ENCODE data around the gene PIBF1. TPM values are rescaled to one million over a fixed set of nuclear protein-coding genes. Genes with fewer than 3 reads are reported as not detected.
A peak's percentile ranks its signal among the peaks of the same experiment; 100 is the strongest.

PIBF1 gene
- total RNA-seq, 5 donors from 2014 or later (not counting 1 experiment from before 2014, with no cell fraction given): 29.4 to 36.5 (median 34.8) TPM

DNA sequence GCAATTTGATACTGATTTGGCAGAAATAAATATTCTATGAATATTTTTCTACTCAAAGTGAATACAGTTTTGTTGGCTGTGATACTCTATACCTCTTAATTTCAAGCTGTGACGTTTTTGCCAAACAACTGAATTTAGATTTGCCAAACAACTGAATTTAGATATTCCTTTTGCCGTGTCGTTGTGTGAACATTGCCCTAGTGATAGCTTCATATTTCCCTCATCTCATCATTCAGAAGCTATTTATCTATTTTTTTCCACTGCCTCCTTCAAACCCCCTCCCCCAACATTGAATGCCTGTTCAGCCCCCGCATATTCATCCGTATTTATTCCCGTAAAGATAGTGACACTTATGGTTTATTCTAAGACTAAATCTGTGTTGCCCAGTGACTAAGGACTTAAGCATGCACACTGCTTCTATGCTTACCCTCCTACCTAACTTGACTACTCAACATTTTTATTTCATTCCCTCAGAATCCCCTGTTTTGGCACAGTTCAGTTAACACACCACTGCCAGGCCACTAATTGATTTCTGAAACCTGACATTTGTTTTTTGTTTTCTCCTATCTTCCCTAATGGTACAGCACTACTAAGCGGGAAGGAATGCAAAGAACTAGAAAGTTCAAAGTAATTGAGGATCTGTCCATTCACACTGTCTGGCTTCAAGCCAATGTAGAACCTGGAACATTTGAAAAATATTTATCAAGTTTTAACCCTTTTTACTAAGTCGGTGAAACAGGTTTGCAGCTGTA, 274.1 kb downstream of the PIBF1 start:
- ChIA-PET CTCF (no interaction called here), POLR2A (interaction anchor here in 1 of 2 donors (0.8 kb wide), 1 partner anchor 12 kb away, joined by 3 read pairs; no protein-coding TSS in a partner anchor)
- peaks cover 8 to 17% of the 10 kb centered on the region in 2 experiments for H3K4me1 ChIP-seq (ENCODE audit: control insufficient read depth in 1 of 2, extremely low read depth in 1 of 2, insufficient read depth in 2 of 2, low read length in 2 of 2)
- DNase-seq: no peak
- H3K27ac ChIP-seq (ENCODE audit: low read length): no peak overlapping the region
- no peak for ATAC-seq (replicated peaks in 1 of 4)
- H3K4me3 ChIP-seq (ENCODE audit: control insufficient read depth in 1 of 2, extremely low read depth in 1 of 2, low read length in 1 of 2): no peak overlapping the region
- Mint-ChIP-seq H3K36me3 (no peaks in the 10 kb centered on the region), H3K4me3 (no peak overlapping the region), H3K27me3 (peaks cover 19 to 40% of the 10 kb centered on the region in 2 donors), H3K27ac (no peak overlapping the region), H3K4me1 (peaks cover 19 to 24% (median 21%) of the 10 kb centered on the region in 3 donors), H3K9me3 (no peaks in the 10 kb centered on the region)
- WGBS (ENCODE audit: insufficient coverage): 88% methylated on average over 5 of the region's 8 CpGs
- peaks cover 0 to 12% of the 10 kb centered on the region in 2 experiments for H3K27me3 ChIP-seq (replicated peaks in 1 of 2; ENCODE audit: control insufficient read depth in 2 of 2, extremely low read depth in 1 of 2, insufficient read depth in 2 of 2, low read length in 1 of 2)
- H3K9me3 ChIP-seq: no peaks in the 10 kb centered on the region
- no peaks in the 10 kb centered on the region for H3K36me3 ChIP-seq (ENCODE audit: control insufficient read depth in 2 of 2, extremely low read depth in 1 of 2, insufficient read depth in 1 of 2, low read length in 1 of 2)

- Mint-ChIP-seq H3K4me3 (no peak overlapping the region), H3K4me1 (peaks cover 19 to 25% (median 24%) of the 10 kb centered on the region in 3 donors), H3K36me3 (no peaks in the 10 kb centered on the region), H3K27ac (no peak overlapping the region), H3K27me3 (peaks cover 19 to 40% of the 10 kb centered on the region in 2 donors), H3K9me3 (no peaks in the 10 kb centered on the region)
- Histone ChIP-seq H3K27ac (ENCODE audit: low read length) (no peak overlapping the region), H3K36me3 (ENCODE audit: control insufficient read depth in 2 of 2, extremely low read depth in 1 of 2, insufficient read depth in 1 of 2, low read length in 1 of 2) (no peaks in the 10 kb centered on the region), H3K4me1 (ENCODE audit: control insufficient read depth in 1 of 2, extremely low read depth in 1 of 2, insufficient read depth in 2 of 2, low read length in 2 of 2) (peaks cover 8 to 17% of the 10 kb centered on the region in 2 experiments), H3K4me3 (ENCODE audit: control insufficient read depth in 1 of 2, extremely low read depth in 1 of 2, low read length in 1 of 2) (no peak overlapping the region), H3K9me3 (no peaks in the 10 kb centered on the region), H3K27me3 (replicated peaks in 1 of 2; ENCODE audit: control insufficient read depth in 2 of 2, extremely low read depth in 1 of 2, insufficient read depth in 2 of 2, low read length in 1 of 2) (peaks cover 0 to 12% of the 10 kb centered on the region in 2 experiments)
- ATAC-seq (replicated peaks in 1 of 4) (no peak), DNase-seq (no peak)
- ChIA-PET CTCF (no interaction called here), POLR2A (interaction anchor here in 1 of 2 donors (0.8 kb wide), 1 partner anchor 11 kb away, joined by 3 read pairs; no protein-coding TSS in a partner anchor)
- WGBS (ENCODE audit: insufficient coverage): 100% methylated on average over 1 of the region's 4 CpGs
Measured at GRCh38 chr13:73056565-73056962, 274.6 kb downstream of the PIBF1 start.

- ChIA-PET CTCF (no interaction called here), POLR2A (no interaction called here)
- no peaks in the 10 kb centered on the region for H3K9me3 Mint-ChIP-seq
- H3K27me3 Mint-ChIP-seq: peaks cover 19 to 40% of the 10 kb centered on the region in 2 donors
- H3K4me3 Mint-ChIP-seq: peak overlapping the region in 2 of 3 donors; percentile 86 to 91
- H3K9me3 ChIP-seq: no peaks in the 10 kb centered on the region
- peaks cover 0 to 7% of the 10 kb centered on the region in 2 experiments for H3K27me3 ChIP-seq (replicated peaks in 1 of 2; ENCODE audit: control insufficient read depth in 2 of 2, extremely low read depth in 1 of 2, insufficient read depth in 2 of 2, low read length in 1 of 2)
- H3K4me1 ChIP-seq (ENCODE audit: control insufficient read depth in 1 of 2, extremely low read depth in 1 of 2, insufficient read depth in 2 of 2, low read length in 2 of 2): peaks cover 8 to 17% of the 10 kb centered on the region in 2 experiments
- DNase-seq: no peak
- H3K4me3 ChIP-seq (ENCODE audit: control insufficient read depth in 1 of 2, extremely low read depth in 1 of 2, low read length in 1 of 2): no peak overlapping the region
- peaks cover 19 to 27% (median 24%) of the 10 kb centered on the region in 3 donors for H3K4me1 Mint-ChIP-seq
- no peak overlapping the region for H3K27ac Mint-ChIP-seq
- no peak overlapping the region for H3K27ac ChIP-seq (ENCODE audit: low read length)
- H3K36me3 ChIP-seq (ENCODE audit: control insufficient read depth in 2 of 2, extremely low read depth in 1 of 2, insufficient read depth in 1 of 2, low read length in 1 of 2): no peaks in the 10 kb centered on the region
- ATAC-seq (replicated peaks in 1 of 4): no peak
- 100% methylated on average over 2 of the region's 4 CpGs for WGBS (ENCODE audit: insufficient coverage)
- peaks cover 4% of the 10 kb centered on the region for H3K36me3 Mint-ChIP-seq
Measured at GRCh38 chr13:73057284-73058063, 275.5 kb downstream of the PIBF1 start.

DNA sequence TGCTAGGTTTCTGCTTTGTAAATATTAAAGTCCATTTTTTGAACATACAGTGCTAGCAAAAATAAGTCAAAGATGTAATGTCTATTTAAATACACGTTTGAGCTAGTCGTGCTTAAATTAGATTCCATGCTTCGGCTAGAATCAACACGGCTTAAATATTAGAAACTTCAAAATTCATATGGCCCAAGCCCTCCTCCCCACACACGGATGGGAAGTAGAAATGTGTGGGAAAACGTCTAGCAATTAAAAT, 276.1 kb downstream of the PIBF1 start:
- H3K27me3 Mint-ChIP-seq: peaks cover 19 to 40% of the 10 kb centered on the region in 2 donors
- H3K36me3 Mint-ChIP-seq: peaks cover 4% of the 10 kb centered on the region
- peaks cover 19 to 27% (median 24%) of the 10 kb centered on the region in 3 donors for H3K4me1 Mint-ChIP-seq
- no peaks in the 10 kb centered on the region for H3K9me3 ChIP-seq
- H3K9me3 Mint-ChIP-seq: no peaks in the 10 kb centered on the region
- WGBS (ENCODE audit: insufficient coverage): no CpG with 5 or more reads among the region's 6 CpGs
- POLR2A ChIA-PET: no interaction called here
- no peak overlapping the region for H3K4me3 ChIP-seq (ENCODE audit: control insufficient read depth in 1 of 2, extremely low read depth in 1 of 2, low read length in 1 of 2)
- peak overlapping the region; percentile 83 to 91 (median 86) for H3K4me3 Mint-ChIP-seq
- peaks cover 0 to 7% of the 10 kb centered on the region in 2 experiments for H3K27me3 ChIP-seq (replicated peaks in 1 of 2; ENCODE audit: control insufficient read depth in 2 of 2, extremely low read depth in 1 of 2, insufficient read depth in 2 of 2, low read length in 1 of 2)
- CTCF ChIA-PET: no interaction called here
- DNase-seq: no peak
- no peaks in the 10 kb centered on the region for H3K36me3 ChIP-seq (ENCODE audit: control insufficient read depth in 2 of 2, extremely low read depth in 1 of 2, insufficient read depth in 1 of 2, low read length in 1 of 2)
- no peak for ATAC-seq (replicated peaks in 1 of 4)
- H3K4me1 ChIP-seq (ENCODE audit: control insufficient read depth in 1 of 2, extremely low read depth in 1 of 2, insufficient read depth in 2 of 2, low read length in 2 of 2): peaks cover 8 to 17% of the 10 kb centered on the region in 2 experiments
- no peak overlapping the region for H3K27ac Mint-ChIP-seq
- H3K27ac ChIP-seq (ENCODE audit: low read length): no peak overlapping the region

GRCh38 chr13:73058432-73058735, 276.5 kb downstream of the PIBF1 start:
- Mint-ChIP-seq H3K27me3 (peaks cover 19 to 40% of the 10 kb centered on the region in 2 donors), H3K9me3 (no peaks in the 10 kb centered on the region), H3K27ac (peak overlapping the region; percentile 20 to 80), H3K4me3 (peak overlapping the region; percentile 83 to 91 (median 86)), H3K36me3 (peaks cover 4% of the 10 kb centered on the region), H3K4me1 (peaks cover 19 to 27% (median 24%) of the 10 kb centered on the region in 3 donors)
- ATAC-seq (replicated peaks in 1 of 4) (peak in 3 of 4 experiments; percentile 4 to 9 (median 4)), DNase-seq (no peak)
- ChIA-PET POLR2A (interaction anchor here in 1 of 2 donors (0.7 kb wide), 1 partner anchor 644 kb away, joined by 3 read pairs; no protein-coding TSS in a partner anchor), CTCF (no interaction called here)
- peak overlapping the region; percentile 47 to 67 for H3K4me3 ChIP-seq (ENCODE audit: control insufficient read depth in 1 of 2, extremely low read depth in 1 of 2, low read length in 1 of 2)
- peaks cover 0 to 7% of the 10 kb centered on the region in 2 experiments for H3K27me3 ChIP-seq (replicated peaks in 1 of 2; ENCODE audit: control insufficient read depth in 2 of 2, extremely low read depth in 1 of 2, insufficient read depth in 2 of 2, low read length in 1 of 2)
- peaks cover 8 to 17% of the 10 kb centered on the region in 2 experiments for H3K4me1 ChIP-seq (ENCODE audit: control insufficient read depth in 1 of 2, extremely low read depth in 1 of 2, insufficient read depth in 2 of 2, low read length in 2 of 2)
- WGBS (ENCODE audit: insufficient coverage): 2% methylated on average over 7 of the region's 8 CpGs
- H3K36me3 ChIP-seq (ENCODE audit: control insufficient read depth in 2 of 2, extremely low read depth in 1 of 2, insufficient read depth in 1 of 2, low read length in 1 of 2): no peaks in the 10 kb centered on the region
- H3K9me3 ChIP-seq: no peaks in the 10 kb centered on the region
- H3K27ac ChIP-seq (ENCODE audit: low read length): no peak overlapping the region

GRCh38 chr13:73058736-73059459, 277.0 kb downstream of the PIBF1 start, which contains the start of gene KLF5:
TSS of gene KLF5 (plus strand) at chr13:73059005. CDS start at chr13:73059328, 323 bp downstream.
- H3K27me3 ChIP-seq (replicated peaks in 1 of 2; ENCODE audit: control insufficient read depth in 2 of 2, extremely low read depth in 1 of 2, insufficient read depth in 2 of 2, low read length in 1 of 2): peaks cover 0 to 7% of the 10 kb centered on the region in 2 experiments
- no peak within 1 kb of the TSS for H3K27ac ChIP-seq (ENCODE audit: low read length)
- H3K27me3 Mint-ChIP-seq: peaks cover 19 to 40% of the 10 kb centered on the region in 2 donors

More at GRCh38 chr13:73058736-73059459, 277.0 kb downstream of the PIBF1 start, which contains the start of gene KLF5:
- Histone ChIP-seq H3K36me3 (ENCODE audit: control insufficient read depth in 2 of 2, extremely low read depth in 1 of 2, insufficient read depth in 1 of 2, low read length in 1 of 2) (no peaks in the 10 kb centered on the region), H3K4me1 (ENCODE audit: control insufficient read depth in 1 of 2, extremely low read depth in 1 of 2, insufficient read depth in 2 of 2, low read length in 2 of 2) (peaks cover 8 to 17% of the 10 kb centered on the region in 2 experiments), H3K9me3 (no peaks in the 10 kb centered on the region), H3K4me3 (ENCODE audit: control insufficient read depth in 1 of 2, extremely low read depth in 1 of 2, low read length in 1 of 2) (peak within 1 kb of the TSS; percentile 58 to 67)
- peak within 1 kb of the TSS; percentile 83 to 91 (median 86) for H3K4me3 Mint-ChIP-seq
- WGBS (ENCODE audit: insufficient coverage): under 1% methylated on average over 68 of the region's 93 CpGs
- peaks cover 19 to 27% (median 24%) of the 10 kb centered on the region in 3 donors for H3K4me1 Mint-ChIP-seq
- CTCF ChIA-PET: interaction anchor here in 1 of 2 donors (0.6 kb wide), 1 partner anchor 1229 kb away, joined by 3 read pairs; no protein-coding TSS in a partner anchor
- H3K9me3 Mint-ChIP-seq: no peaks in the 10 kb centered on the region
- POLR2A ChIA-PET: interaction anchor here in 1 of 2 donors (0.7 kb wide), 1 partner anchor 644 kb away, joined by 3 read pairs; no protein-coding TSS in a partner anchor
- ATAC-seq (replicated peaks in 1 of 4) (peak; percentile 94 to 95 (median 94)), DNase-seq (peak; percentile 84 to 96 (median 90))
- peaks cover 4% of the 10 kb centered on the region for H3K36me3 Mint-ChIP-seq
- H3K27ac Mint-ChIP-seq: peak within 1 kb of the TSS; percentile 52 to 80
